HG02798 (cell line): ENCODE measurements around the gene SNAPC3.
A peak's percentile ranks its signal among the peaks of the same experiment; 100 is the strongest.

Experiments used
- ATAC-seq: cut with Tn5 transposase; IDR thresholded peaks from one replicate; pipeline ENCODE4 v1.9.1; 2021; ENCODE audit warnings: mild to moderate bottlenecking; ENCODE audit not compliant: unreplicated experiment, poor library complexity

The SNAPC3 gene

DNA sequence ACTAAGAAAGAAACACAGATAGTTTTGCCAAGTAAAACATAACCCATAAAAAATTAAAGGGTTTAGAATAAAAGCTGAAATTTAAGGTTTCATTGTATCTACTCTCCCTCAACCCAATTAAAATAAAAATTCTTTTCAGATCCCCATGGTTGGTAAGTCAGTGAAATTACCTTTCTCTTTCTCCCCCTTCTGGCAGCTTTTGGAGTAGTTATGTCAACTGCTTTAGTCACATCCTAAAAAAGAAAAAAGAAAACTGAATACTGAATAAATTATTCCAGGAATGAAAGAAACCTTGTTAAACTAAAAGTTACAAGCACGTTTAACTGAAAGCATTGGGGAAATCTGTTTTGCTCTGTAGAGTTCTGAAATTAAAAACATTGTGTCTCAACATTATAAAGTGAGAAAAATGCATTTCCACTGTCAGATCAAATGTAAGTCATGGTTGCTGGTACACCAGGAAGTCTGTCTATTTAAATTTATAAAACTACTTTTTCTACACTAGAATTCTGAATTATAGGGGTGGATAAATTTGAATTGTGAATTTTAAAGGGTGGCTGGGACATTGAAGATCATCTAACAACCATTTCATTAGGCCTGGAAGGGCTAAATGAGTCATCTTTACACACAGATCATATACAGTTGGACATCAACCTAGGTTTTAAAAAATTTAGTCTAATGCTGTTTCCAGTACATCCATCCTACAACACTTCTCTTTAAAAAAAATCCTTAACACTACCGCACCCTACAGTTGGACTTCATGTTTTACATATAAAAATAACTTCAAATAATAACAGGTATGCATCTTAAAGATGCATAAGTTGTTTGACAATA lies 63.4 kb downstream of the SNAPC3 start:
- ATAC-seq = no peak

DNA sequence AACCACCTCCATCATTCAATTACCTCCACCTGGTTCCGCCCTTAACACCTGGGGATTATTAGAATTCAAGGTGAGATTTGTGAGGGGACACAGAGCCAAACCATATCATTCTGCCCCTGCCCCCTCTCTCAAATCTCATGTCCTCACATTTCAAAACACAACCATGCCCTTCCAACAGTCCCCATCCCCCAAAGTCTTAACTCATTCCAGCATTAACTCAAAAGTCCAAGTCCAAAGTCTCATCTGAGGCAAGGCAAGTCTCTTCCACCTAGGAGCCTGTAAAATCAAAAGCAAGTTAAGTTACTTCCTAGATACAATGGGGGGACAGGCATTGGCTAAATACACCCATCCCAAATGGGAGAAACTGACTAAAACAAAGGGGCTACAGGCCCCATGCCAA lies 69.3 kb downstream of the SNAPC3 start:
- no peak for ATAC-seq

GRCh38 chr9:15492485-15493150 lies 69.9 kb downstream of the SNAPC3 start:
- ATAC-seq = no peak

DNA sequence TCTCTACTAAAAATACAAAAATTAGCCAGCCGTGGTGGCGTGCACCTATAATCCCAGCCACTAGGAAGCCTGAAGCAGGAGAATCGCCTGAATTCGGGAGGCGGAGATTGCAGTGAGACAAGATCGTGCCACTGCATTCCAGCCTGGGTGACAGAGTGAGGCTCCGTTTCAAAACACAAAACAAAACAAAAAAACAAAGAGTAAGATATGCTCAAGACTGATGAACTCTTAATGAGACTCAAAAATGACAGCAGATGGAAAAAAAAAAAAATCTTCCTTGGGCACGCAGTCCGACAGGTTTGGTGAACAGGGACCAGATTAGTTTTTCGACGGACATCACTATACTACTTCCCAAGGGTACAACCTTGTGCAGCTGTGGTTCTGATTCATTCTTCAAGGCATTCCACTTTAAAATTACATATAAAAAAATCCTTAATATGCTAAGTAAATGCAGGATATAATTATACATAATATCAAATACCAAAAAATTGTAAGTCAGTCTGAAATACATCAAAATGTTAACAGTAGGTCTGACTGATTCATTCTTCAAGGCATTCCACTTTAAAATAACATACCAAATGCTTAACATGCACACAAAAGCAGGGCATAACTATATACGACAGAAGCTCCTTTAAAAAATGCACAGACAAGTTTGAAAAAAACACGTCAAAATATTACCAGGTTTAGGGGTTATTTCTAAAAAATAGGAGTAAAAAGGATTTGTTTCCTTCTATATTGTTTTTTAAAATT lies 75.7 kb downstream of the SNAPC3 start:
- ATAC-seq = no peak

GRCh38 chr9:15499139-15499538 lies 76.5 kb downstream of the SNAPC3 start:
- ATAC-seq = no peak

- no peak for ATAC-seq
These were observed 78.5 kb downstream of the SNAPC3 start for GRCh38 chr9:15501179-15501578.

- ATAC-seq = no peak
These were observed 79.1 kb downstream of the SNAPC3 start for GRCh38 chr9:15501803-15502202.

DNA sequence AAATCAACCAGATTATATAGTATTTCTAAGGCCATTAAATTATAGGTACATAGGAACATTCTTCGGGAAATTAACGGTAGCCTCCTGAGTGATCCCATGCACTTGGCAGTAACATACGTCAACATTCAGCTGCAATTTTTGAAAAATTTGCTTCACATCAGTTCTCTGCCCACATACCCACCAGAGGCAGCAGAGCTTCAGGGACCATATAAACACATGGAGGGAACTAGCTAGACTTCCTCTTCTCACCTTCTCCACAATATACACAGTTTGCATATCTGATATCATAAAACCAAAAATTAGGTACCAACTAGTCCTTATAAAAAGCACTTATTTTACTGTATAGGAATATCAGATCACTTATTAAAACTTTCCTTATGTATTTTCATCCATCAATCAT lies 83.2 kb downstream of the SNAPC3 start:
- no peak for ATAC-seq

DNA sequence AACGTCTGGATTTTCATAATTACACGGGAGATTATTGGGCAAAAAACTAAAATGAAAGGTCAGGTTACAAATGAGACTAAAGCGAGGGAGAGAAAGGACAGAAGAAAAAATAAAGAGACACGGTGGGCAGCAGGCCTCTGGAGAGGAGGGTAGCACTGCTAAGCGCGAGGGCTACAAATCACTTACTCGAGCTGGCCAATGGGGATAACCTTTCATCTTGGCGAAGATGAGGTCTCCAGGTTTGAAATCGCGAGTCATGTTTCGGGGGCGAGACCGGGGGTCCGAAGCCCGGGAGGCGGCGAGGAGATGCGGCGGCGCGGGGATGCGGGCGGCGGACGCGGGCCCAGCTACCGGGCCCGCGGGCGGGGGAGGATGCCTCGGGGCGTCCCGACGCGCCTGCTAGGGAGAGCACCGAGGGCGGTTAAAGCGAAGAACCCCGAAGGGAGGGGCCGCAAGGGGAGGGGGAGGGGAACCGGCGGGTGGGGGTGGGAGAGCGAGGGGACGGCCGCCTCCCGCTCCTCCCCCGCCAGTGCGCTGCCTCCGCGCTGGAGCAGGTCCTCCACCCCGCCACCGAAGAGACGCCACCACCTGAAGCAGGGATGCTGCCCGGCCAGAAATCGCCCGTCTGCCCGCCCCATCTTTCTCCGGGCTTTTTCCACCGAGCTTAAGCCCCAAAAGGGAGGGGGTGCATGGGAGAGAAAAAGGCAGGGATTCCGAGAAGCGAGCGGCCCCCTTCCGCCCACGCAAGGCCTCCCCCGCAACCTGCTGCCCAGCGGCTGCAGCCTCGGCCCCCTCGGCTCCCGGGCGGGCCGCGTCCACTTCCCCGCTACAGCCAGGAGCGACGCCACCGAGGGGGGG lies 87.5 kb downstream of the SNAPC3 start:
- ATAC-seq = peak; percentile 48

GRCh38 chr9:15510789-15511575 lies 88.3 kb downstream of the SNAPC3 start, which contains the start of gene PSIP1:
Gene PSIP1 (minus strand): TSS chr9:15510970. CDS start chr9:15510188, 782 bp downstream.
- ATAC-seq = peak; percentile 81
